SK-N-MC (cell line): Measurements from ENCODE around the gene BIK.

Source experiments
- DNase-seq: peaks from one replicate; pipeline ENCODE4 v3.0.0-alpha.2; 2011; ENCODE audit warnings: low read depth, low spot score
- H3K27ac ChIP-seq: fragments of 200-600 bp; sonication (generic); 2 replicates; pipeline ENCODE4 v1.5.1; 2016; ENCODE audit warnings: mixed run types
- H3K36me3 ChIP-seq: fragments of 200-600 bp; sonication (generic); 2 replicates; pipeline ENCODE4 v1.6.1; 2017; ENCODE audit warnings: antibody characterized with exemption, low read length, mixed read lengths; ENCODE audit not compliant: insufficient read depth
- H3K4me3 ChIP-seq: fragments of 200-600 bp; sonication (generic); 2 replicates; pipeline ENCODE4 v1.5.1; 2016
- H3K9ac ChIP-seq: fragments of 200-600 bp; sonication (generic); 2 replicates; pipeline ENCODE4 v1.8.0; 2017; ENCODE audit warnings: mixed run types, mixed read lengths; ENCODE audit not compliant: insufficient read length
- H3K9me3 ChIP-seq: fragments of 200-600 bp; sonication (generic); 2 replicates; pipeline ENCODE4 v1.6.1; 2017; ENCODE audit warnings: low read depth, mild to moderate bottlenecking, antibody characterized with exemption, low read length, moderate library complexity, mixed read lengths
- EZH2 ChIP-seq: fragments of 200-600 bp; sonication (generic); IDR thresholded peaks from one replicate; pipeline ENCODE4 v1.6.1; 2017; ENCODE audit warnings: antibody characterized with exemption
- FOXP2 ChIP-seq: optimal IDR thresholded peaks from 2 replicates; pipeline ENCODE3; 2011; ENCODE audit warnings: mild to moderate bottlenecking, moderate library complexity; ENCODE audit not compliant: insufficient read depth; ENCODE audit errors: extremely low read length, control extremely low read depth
- POLR2AphosphoS5 ChIP-seq: IDR thresholded peaks from 2 replicates; pipeline ENCODE4 v1.6.1; 2012; ENCODE audit warnings: mild to moderate bottlenecking, low read depth, low read length, borderline replicate concordance

Gene BIK

DNA sequence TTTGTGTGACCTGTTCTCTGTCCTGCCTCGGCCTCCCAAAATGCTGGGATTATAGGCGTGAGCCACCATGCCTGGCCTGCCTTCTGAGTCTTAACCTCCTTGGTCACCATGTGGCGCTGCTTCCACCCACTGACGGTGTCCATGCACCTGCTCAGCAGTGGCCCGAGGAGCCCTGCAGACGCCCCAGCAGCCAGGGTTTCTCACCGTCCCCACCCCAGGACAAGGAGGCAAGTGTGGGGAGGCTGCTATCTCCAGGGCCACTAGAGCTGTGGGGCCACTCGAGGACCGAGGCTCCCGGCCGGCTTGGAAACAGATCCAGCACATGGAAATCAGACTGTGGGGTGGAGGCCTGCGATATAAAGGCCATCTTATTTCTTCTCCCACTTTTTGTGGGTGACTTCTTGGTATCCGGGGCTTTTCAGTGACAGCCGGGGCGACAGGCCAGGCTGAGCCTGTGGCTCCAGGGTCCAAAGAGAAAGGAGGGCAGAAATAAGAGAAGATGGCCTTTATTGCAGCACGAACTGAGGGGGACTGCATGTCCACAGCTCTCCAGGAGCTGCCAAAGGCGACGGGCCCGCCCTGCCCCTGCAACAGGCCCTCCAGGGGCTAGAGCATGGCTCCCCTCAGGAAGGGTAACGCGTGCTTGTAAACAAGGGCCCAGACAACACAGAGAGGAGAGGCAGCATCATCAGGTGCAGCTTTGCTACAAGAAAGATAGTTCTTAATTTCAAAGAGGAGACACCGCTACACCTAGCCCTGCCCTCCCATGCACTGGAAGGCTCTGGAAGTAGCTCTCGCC lies 55.8 kb downstream of the BIK start:
- Histone ChIP-seq H3K36me3 (peaks cover 12% of the 10 kb centered on the region; the same call in 1 of the 2 replicates), H3K4me3 (no peak overlapping the region), H3K9ac (no peak overlapping the region), H3K27ac (peak overlapping the region; percentile 60; the same call in 1 of the 2 replicates), H3K9me3 (no peaks in the 10 kb centered on the region)
- DNase-seq, result no peak
- TF ChIP-seq EZH2 (no peak), FOXP2 (no peak), POLR2AphosphoS5 (no peak)

DNA sequence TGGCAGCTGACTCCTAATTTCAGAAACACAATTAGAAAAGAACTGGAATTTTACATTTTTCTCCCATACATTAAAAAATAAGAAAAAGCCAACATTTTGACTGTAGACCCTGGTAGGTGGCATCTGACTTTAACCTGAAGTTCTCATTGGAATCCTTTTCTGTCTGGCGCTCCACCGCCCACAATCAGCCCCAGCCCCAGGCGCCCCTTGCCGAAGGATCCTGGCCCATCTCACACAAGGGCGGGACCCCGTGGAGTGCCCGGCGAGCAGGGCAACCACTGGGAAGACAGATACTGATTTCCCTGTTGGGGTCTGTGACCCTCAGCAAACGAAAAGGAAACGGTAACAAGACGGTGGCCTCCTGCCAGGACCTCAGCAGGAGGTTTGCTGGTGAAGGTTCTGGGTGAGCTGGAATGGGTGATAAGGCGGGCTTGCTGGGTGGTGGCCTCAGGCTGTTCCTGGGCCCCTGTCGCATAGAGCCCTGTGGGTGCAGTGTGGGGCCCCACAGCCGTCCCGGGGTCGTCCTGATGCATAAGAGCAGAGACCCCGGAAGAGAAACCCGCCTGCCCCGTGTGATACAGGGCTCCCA lies 56.5 kb downstream of the BIK start:
- TF ChIP-seq POLR2AphosphoS5, result no peak
- TF ChIP-seq FOXP2, result no peak
- TF ChIP-seq EZH2, result no peak
- Histone ChIP-seq H3K27ac (peak overlapping the region; percentile 60), H3K36me3 (peaks cover 19% of the 10 kb centered on the region; the same call in 1 of the 2 replicates), H3K4me3 (no peak overlapping the region), H3K9me3 (no peaks in the 10 kb centered on the region), H3K9ac (no peak overlapping the region)
- no peak for DNase-seq

DNA sequence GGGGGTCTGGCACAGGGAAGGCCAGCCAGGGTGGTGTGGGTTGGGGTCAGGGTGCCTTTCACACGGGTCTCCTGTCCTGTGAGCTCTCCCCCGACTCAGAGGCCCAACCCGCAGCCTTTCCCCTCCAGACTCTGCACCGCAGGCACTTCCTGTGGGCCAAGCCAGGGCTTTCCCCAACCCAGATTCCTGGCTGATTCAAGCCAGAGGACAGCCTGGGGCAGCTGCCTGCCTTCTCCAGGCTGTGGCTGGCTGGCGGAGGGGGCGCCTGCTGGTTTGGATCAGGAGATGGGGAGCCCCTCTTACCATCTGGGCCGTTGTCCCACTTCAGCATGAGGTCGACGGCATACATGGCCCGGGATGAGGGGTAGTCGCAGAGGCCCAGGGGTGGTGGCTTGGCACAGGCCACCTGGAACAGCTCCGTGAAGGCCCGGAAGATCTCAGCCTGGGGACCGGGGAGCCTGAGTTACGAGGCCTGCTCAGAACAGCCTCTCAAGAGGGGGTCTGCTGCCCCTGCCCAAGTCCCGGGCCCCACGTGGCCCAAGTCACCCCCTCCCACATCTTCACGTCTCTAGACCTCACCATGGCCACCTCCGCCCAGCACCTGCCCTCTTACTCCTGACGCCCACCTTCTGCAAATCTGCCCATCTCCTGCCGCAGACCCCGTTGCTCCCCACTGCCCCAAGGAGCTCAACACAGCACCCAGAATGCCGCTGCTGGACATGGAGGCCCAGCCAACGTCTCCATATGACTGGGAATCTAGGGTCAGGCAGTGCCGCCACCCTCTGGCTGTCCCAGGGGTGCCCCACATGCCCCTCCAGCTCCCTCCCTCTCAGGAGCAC lies 58.1 kb downstream of the BIK start:
- Histone ChIP-seq H3K9me3 (no peaks in the 10 kb centered on the region), H3K36me3 (peaks cover 30% of the 10 kb centered on the region; the same call in 1 of the 2 replicates), H3K9ac (no peak overlapping the region), H3K27ac (0 out of 2 replicates have a peak overlapping the region, but pooled peaks have one; percentile 31), H3K4me3 (no peak overlapping the region)
- DNase-seq, result no peak
- TF ChIP-seq FOXP2 (no peak), POLR2AphosphoS5 (no peak), EZH2 (no peak)

DNA sequence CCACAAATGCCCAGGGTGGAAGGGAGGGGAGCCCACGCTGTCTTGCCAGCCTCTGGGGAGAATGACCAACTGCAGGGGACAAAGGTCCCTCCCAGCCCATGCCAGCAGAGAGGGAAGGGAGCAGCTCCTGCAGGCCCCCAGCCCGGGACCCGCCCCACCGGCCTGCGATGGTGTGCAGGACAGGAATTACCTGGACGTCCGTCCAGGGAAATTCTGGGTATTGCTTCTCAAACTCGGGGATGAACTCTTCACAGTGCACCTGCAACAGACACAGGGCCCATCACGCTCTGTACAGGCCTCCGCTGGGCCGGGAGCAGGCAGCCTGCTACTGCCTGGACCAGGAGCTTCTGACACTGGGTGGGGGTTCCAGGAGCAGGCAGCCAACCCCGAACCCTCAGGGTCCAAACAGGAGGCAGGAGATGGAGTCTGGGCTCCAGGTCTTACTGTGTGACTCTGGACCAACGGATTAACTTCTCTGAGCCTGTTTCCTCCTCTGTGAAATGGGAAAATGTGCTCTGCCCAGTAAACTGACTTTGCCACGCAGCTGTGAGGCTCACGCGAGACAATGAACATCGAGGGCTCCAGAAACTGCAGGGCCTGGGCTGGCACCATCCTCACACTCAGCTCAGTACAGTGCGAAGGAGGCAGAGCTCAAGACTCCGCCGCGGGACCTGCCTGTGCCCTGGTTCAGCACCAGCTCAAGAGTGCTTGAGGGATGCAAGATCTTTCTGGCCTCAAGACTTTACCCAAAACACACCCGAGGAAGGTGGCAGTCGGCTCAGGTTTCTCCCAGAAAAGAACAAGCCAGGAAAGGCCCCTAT lies 59.0 kb downstream of the BIK start:
- Histone ChIP-seq H3K9ac (no peak overlapping the region), H3K9me3 (no peaks in the 10 kb centered on the region), H3K4me3 (no peak overlapping the region), H3K27ac (no peak overlapping the region), H3K36me3 (peaks cover 39% of the 10 kb centered on the region)
- DNase-seq, result no peak
- no peak for TF ChIP-seq POLR2AphosphoS5
- no peak for TF ChIP-seq FOXP2
- no peak for TF ChIP-seq EZH2

DNA sequence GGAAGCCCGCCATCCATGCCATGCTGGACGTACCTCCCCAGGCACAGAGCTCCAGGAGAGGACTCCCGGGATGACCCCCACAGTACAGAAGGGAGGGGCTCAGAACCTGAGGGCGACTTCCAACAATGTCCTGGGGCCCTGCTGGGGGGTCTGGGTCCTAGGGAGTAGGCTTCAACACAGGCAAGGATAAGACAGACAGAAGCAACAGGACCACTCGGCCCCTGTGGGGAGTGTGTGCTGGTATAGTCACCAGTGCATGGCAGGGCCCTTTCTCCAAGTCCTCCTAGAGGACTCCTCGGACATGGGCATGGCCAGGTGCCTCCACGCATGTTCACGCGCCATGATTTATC lies 59.6 kb downstream of the BIK start:
- peaks cover 44% of the 10 kb centered on the region for H3K36me3 ChIP-seq
- no peak for DNase-seq
- no peak overlapping the region for H3K4me3 ChIP-seq
- H3K27ac ChIP-seq, result no peak overlapping the region
- no peaks in the 10 kb centered on the region for H3K9me3 ChIP-seq
- H3K9ac ChIP-seq, result no peak overlapping the region
- no peak for TF ChIP-seq EZH2
- TF ChIP-seq POLR2AphosphoS5, result no peak
- TF ChIP-seq FOXP2, result no peak

DNA sequence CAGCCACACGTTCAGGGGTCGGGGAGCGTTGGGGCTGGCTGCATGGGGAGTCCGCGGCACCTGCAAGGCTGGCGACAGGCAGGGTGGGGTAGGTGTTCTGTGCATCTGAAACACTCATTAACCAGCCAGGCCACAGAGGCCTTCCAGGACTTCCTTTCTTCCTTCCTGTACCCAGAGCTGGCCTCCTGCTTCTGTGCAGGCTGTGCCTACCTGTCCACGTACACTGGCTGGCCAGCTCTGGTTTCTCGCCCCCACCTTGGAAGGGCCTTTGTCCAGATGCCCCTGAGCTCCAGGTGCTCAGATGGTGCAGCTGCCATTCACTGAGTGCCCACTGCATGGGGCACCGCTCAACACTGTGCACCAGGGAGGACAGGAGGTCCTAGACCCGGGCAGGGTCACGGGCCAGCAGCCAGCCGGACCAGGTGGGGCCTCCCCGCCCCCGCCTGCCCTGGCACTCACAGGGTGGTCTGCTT lies 60.5 kb downstream of the BIK start:
- no peak for DNase-seq
- TF ChIP-seq FOXP2, result no peak
- no peak for TF ChIP-seq POLR2AphosphoS5
- no peak for TF ChIP-seq EZH2
- H3K9me3 ChIP-seq, result no peaks in the 10 kb centered on the region
- H3K9ac ChIP-seq, result no peak overlapping the region
- no peak overlapping the region for H3K4me3 ChIP-seq
- H3K36me3 ChIP-seq, result peaks cover 51% of the 10 kb centered on the region
- no peak overlapping the region for H3K27ac ChIP-seq

DNA sequence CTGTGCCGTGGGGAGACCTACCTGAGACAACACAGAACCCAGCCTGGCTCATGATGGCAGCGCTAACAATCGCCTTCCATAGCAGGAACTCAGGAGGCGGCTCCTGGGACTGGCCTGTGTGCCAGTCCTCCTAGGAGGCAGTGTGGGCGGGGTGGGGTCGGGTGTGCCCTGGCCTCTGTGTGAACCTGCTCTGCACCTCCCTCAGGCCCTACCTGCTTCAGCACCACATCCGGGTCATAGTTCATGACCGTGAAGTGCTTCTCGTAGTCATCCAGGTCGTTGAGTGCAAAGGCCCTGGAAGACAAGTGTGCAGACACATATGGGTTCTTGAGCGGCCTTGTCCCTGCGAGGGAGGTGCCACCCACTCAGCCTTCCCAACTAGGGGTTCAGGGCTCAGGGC lies 61.1 kb downstream of the BIK start:
- peaks cover 53% of the 10 kb centered on the region for H3K36me3 ChIP-seq
- H3K9me3 ChIP-seq, result no peaks in the 10 kb centered on the region
- TF ChIP-seq POLR2AphosphoS5, result no peak
- TF ChIP-seq FOXP2, result no peak
- no peak for TF ChIP-seq EZH2
- no peak overlapping the region for H3K9ac ChIP-seq
- H3K4me3 ChIP-seq, result no peak overlapping the region
- H3K27ac ChIP-seq, result no peak overlapping the region
- DNase-seq, result no peak

DNA sequence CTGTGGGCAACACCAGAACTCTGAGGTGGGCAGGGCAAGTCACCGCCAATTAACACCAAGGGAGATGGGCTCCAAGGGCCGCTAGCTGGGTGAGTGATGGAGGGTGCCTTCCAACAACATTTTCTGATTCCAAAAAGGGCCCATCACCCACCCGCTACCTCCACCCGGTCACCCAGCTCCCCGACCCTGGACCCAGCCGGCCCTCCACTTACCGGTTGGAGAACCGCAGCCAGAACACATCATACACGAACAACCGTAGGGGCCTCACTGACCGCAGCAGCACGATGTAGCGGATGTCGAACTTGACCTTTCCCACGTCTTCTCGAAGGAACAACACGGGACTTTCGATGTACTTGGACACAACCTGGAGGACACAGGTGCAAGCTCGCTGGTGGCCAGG lies 61.6 kb downstream of the BIK start:
- TF ChIP-seq POLR2AphosphoS5, result no peak
- no peak for TF ChIP-seq EZH2
- no peak for TF ChIP-seq FOXP2
- no peak overlapping the region for H3K27ac ChIP-seq
- H3K36me3 ChIP-seq, result peaks cover 53% of the 10 kb centered on the region
- H3K9me3 ChIP-seq, result no peaks in the 10 kb centered on the region
- DNase-seq, result no peak
- no peak overlapping the region for H3K9ac ChIP-seq
- H3K4me3 ChIP-seq, result no peak overlapping the region
